Bronchial epithelial cell (primary cell): ENCODE data around the gene SPC24. TPM values are rescaled to one million over a fixed set of nuclear protein-coding genes. Genes with fewer than 3 reads are reported as not detected.

ENCODE experiments used
- DNase-seq: peaks from one replicate; pipeline ENCODE4 v3.0.0-alpha.2; 2010; ENCODE audit warnings: low read depth
- FAIRE-seq: peaks from 2 replicates; lab custom pipeline; 2011; peaks lifted over from hg19 to GRCh38; lab: Jason Lieb, UNC
- H3K27me3 ChIP-seq: 2 replicates; pipeline ENCODE4 v1.5.1; 2011; ENCODE audit warnings: low read length; ENCODE audit not compliant: control insufficient read depth, insufficient read depth
- H3K36me3 ChIP-seq: 2 replicates; pipeline ENCODE4 v1.5.1; 2011; ENCODE audit warnings: low read length; ENCODE audit not compliant: control insufficient read depth, insufficient read depth
- H3K4me3 ChIP-seq: 2 replicates; pipeline ENCODE4 v1.5.1; 2011; ENCODE audit warnings: mild to moderate bottlenecking, low read depth, low read length, control low read depth
- CTCF ChIP-seq: IDR thresholded peaks from 2 replicates; pipeline ENCODE4 v1.5.1; 2011; ENCODE audit warnings: mild to moderate bottlenecking, moderate library complexity, low read length, control low read depth, inconsistent platforms; ENCODE audit not compliant: insufficient read depth, severe bottlenecking
- total RNA-seq: library from RNA; depleted of rRNA; stranded (reverse); fragments of >200 nt; gene quantifications from 2 replicates; pipeline ENCODE4 v1.2.1, GENCODE V29; 2014

SPC24 gene
- total RNA-seq, 1 donor from 2014 or later, result 1.6 TPM

GRCh38 chr19:11201791-11202190 is 46.2 kb upstream of the SPC24 start:
- Histone ChIP-seq H3K4me3 (no peak overlapping the region), H3K36me3 (peaks cover 13% of the 10 kb centered on the region), H3K27me3 (no peaks in the 10 kb centered on the region)
- TF ChIP-seq CTCF, result no peak
- FAIRE-seq (no peak), DNase-seq (no peak)

- H3K27me3 ChIP-seq, result no peaks in the 10 kb centered on the region
- no peak overlapping the region for H3K4me3 ChIP-seq
- FAIRE-seq, result no peak
- H3K36me3 ChIP-seq, result peaks cover 13% of the 10 kb centered on the region
- DNase-seq, result no peak
- no peak for TF ChIP-seq CTCF
Observed at GRCh38 chr19:11200931-11201330, 45.3 kb upstream of the SPC24 start.

GRCh38 chr19:11200015-11200574 is 44.5 kb upstream of the SPC24 start:
- Histone ChIP-seq H3K4me3 (no peak overlapping the region), H3K36me3 (peaks cover 13% of the 10 kb centered on the region), H3K27me3 (no peaks in the 10 kb centered on the region)
- no peak for TF ChIP-seq CTCF
- no peak for DNase-seq
- FAIRE-seq, result no peak

- no peak for DNase-seq
Observed at GRCh38 chr19:11199517-11199916, 43.9 kb upstream of the SPC24 start.

GRCh38 chr19:11198769-11199424 is 43.3 kb upstream of the SPC24 start:
- FAIRE-seq (no peak), DNase-seq (no peak)
- TF ChIP-seq CTCF, result no peak
- Histone ChIP-seq H3K4me3 (no peak overlapping the region), H3K36me3 (peaks cover 14% of the 10 kb centered on the region), H3K27me3 (no peaks in the 10 kb centered on the region)

More at GRCh38 chr19:11199517-11199916, 43.9 kb upstream of the SPC24 start:
- no peak for TF ChIP-seq CTCF
- Histone ChIP-seq H3K36me3 (peaks cover 13% of the 10 kb centered on the region), H3K4me3 (no peak overlapping the region), H3K27me3 (no peaks in the 10 kb centered on the region)
- no peak for FAIRE-seq
